T-helper 1 cell treated with Interleukin-12 subunit alpha and Interleukin-12 subunit beta and Interleukin-4 antibody, amounts not matched to agents 30 μg/mL and 1 μg/mL, for 36 hours (primary cell): ENCODE measurements around the gene TACR2.

Experiments used
- H3K27ac Mint-ChIP-seq: one replicate; pipeline ENCODE4 v1.8.0; 2021; ENCODE audit warnings: mild to moderate bottlenecking, mixed read lengths
- H3K27me3 Mint-ChIP-seq: one replicate; pipeline ENCODE4 v1.8.0; 2021; ENCODE audit warnings: low read depth, mixed read lengths
- H3K36me3 Mint-ChIP-seq: one replicate; pipeline ENCODE4 v1.8.0; 2021; ENCODE audit warnings: low read depth, mixed read lengths
- H3K4me1 Mint-ChIP-seq: one replicate; pipeline ENCODE4 v1.8.0; 2021; ENCODE audit warnings: low read depth, mixed read lengths
- H3K4me3 Mint-ChIP-seq: one replicate; pipeline ENCODE4 v1.8.0; 2021; ENCODE audit warnings: mild to moderate bottlenecking, moderate library complexity, mixed read lengths
- H3K9me3 Mint-ChIP-seq: one replicate; pipeline ENCODE4 v1.8.0; 2021; ENCODE audit warnings: mixed read lengths

TACR2 gene

DNA sequence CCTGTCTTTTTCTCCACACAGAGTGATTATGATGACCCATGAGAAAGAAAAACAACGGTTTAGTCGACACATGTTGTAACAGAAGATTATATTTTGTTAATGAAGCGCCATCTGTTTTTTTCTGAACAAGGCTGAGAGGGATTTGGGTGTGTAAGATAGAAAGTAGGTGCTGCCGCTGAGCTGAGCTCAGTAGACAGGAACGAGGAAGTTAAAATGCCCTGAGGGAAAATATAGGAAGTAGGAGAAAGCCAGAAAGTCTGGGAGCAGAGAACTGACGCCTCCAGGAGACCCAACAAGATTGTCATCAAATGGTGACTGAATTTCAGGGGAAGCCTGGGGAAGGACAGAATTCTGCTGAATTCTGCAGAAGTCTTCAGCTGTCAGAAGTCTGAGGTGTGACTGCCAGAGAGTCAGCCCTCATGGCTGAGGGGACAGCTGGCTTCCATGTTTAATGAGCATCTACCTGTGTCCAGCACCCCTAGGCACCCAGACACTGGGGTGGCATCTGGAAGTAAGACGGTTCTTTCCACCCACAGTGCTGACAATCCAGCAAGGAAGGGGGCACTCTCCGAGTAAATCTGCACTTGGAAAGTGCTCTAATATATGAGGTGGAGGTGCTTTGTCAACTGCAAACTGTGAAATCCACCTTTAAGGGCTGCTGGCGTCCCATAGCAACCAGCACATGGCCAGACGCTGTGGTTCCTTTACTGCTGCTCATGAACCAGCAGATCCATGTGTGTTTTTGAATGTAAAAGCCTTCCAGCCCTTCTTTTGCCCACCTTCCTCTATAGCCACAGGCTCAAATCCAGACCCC is 22.0 kb upstream of the TACR2 start:
- Mint-ChIP-seq H3K4me3 (no peak overlapping the region), H3K9me3 (no peaks in the 10 kb centered on the region), H3K27ac (no peak overlapping the region), H3K4me1 (no peaks in the 10 kb centered on the region), H3K27me3 (peaks cover 18% of the 10 kb centered on the region), H3K36me3 (no peaks in the 10 kb centered on the region)

DNA sequence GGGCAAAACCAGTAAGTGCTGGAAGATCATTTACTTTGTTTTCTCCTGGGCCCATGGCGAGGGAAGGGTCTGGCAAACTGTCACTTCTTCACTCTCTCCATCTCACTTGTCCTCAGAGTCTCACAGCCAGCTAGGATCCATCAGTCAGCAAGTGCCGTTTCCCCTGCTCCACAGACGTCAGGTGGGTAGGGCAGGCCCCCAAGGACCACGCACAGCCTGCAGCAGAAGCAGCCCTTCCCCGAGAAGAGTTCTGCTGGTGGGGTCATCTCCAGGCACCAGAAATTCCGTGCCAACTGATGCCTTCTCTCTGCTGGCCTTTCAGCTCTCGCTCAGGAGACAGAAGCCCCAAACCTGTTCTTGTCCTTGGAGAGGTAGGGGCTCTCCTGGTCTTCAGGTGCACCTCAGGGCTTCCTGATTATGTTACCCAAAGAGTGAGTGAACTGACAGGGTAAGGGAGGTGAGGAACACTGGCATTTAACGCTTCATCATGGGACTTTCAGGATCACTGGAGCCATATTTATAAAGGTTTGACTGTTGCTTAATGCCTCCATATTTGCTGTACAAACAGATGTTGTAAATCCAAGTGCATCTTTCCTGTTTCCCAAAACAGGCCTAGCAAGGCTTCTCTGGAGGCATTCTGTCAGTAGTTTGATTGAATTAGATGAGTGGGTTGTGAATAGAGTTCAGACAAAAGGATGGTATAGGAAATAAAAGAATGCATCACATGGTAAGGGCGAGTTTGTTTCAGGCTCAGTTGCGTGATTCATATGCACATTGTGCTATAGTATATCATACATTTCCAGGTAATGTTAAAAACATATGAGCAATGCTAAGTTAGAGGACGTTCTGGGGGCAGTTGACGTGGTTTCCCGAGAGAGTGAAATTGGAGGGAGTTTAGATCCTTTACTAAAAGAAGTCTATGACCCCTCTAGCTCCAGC is 20.9 kb upstream of the TACR2 start:
- Mint-ChIP-seq H3K36me3 (no peaks in the 10 kb centered on the region), H3K27ac (no peak overlapping the region), H3K4me1 (no peaks in the 10 kb centered on the region), H3K9me3 (no peaks in the 10 kb centered on the region), H3K27me3 (peaks cover 11% of the 10 kb centered on the region), H3K4me3 (no peak overlapping the region)

DNA sequence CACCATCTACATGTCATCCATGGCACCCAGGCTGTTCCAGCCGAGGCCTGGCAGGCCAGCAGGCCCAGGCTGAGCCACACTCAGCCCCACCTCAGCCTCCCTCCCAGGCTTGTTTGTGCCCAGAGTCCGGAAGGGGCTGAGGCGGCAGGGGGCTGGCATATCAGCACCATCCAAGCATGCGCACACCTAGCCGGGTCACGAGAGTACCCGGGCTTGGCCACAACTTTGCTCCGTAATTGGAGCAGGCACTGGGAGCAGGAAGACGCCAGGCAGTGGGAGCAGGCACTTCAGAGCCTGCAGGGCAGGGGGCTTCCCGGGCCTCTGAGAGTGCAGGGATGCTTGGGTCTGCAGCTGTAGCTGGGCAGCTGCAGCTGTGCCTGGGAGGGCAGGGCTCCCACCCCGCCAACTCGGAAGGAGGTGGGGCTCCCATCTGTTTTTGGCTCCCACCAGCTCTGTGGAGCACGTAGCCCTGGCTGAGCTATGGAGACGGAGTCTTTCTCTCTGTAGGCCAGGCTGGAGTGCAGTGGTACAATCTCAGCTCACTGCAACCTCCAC is 19.3 kb upstream of the TACR2 start:
- H3K27ac Mint-ChIP-seq = no peak overlapping the region
- no peaks in the 10 kb centered on the region for H3K4me1 Mint-ChIP-seq
- peaks cover 10% of the 10 kb centered on the region for H3K27me3 Mint-ChIP-seq
- H3K9me3 Mint-ChIP-seq = no peaks in the 10 kb centered on the region
- no peaks in the 10 kb centered on the region for H3K36me3 Mint-ChIP-seq
- H3K4me3 Mint-ChIP-seq = no peak overlapping the region

DNA sequence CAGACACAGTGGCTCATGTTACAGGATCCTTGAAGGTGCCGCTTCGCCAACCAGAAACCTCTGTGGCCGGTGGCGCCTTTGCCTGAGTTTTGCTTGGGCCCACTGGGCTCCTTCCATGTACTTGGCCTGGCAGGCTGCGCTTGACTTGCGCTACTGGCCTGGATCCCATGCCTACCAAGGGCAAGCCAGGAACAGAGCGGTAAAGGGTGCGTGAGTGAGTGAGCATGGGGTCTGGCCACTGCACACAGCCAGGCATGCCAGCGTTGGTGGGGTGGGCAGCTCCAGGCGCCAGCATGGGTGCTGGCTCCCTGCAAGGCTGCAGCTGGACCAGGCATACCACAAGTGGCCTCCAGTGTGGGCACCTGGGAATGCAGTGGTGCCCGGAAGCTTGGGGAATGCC is 18.2 kb upstream of the TACR2 start:
- no peak overlapping the region for H3K27ac Mint-ChIP-seq
- no peak overlapping the region for H3K4me3 Mint-ChIP-seq
- no peaks in the 10 kb centered on the region for H3K4me1 Mint-ChIP-seq
- H3K9me3 Mint-ChIP-seq = no peaks in the 10 kb centered on the region
- H3K36me3 Mint-ChIP-seq = no peaks in the 10 kb centered on the region
- H3K27me3 Mint-ChIP-seq = peaks cover 7% of the 10 kb centered on the region

DNA sequence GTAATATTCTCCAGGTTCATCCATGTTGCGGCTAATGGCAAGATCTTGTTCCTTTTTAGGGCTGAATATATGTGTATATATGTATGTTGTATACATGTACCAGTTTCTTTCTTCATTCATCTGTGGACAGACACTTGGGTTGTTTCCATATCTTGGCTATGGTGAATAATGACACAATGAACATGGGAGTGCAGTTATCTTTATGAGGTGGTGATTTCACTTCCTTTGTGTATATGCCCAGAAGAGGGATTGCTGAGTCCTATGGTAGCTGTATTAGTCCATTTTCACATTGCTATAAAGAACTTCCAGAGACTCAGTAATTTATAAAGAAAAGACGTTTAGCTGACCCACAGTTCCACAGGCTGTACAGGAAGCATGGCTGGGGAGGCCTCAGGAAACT is 17.5 kb upstream of the TACR2 start:
- no peaks in the 10 kb centered on the region for H3K4me1 Mint-ChIP-seq
- H3K36me3 Mint-ChIP-seq = no peaks in the 10 kb centered on the region
- H3K9me3 Mint-ChIP-seq = no peaks in the 10 kb centered on the region
- H3K27me3 Mint-ChIP-seq = peaks cover 5% of the 10 kb centered on the region
- H3K4me3 Mint-ChIP-seq = no peak overlapping the region
- no peak overlapping the region for H3K27ac Mint-ChIP-seq

DNA sequence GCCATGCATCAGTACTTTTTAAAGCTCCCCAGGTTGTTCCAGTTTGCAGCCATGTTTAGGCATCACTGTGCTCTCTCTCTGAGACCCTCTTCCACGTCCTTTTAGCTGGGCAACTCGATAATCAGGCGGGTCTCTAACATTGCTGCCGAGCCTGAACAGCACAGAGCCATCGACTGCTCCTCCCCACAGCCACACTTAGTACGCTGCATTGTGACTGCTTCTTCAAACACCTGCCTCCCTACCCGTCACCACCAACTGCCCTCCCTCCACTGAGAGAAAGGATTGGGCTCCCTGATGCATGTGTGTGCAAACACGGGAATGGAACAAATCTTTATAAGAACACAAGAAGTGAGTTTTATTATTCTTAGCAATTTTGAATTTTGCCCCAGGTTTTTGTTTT is 11.4 kb upstream of the TACR2 start:
- Mint-ChIP-seq H3K4me3 (no peak overlapping the region), H3K27ac (no peak overlapping the region)

DNA sequence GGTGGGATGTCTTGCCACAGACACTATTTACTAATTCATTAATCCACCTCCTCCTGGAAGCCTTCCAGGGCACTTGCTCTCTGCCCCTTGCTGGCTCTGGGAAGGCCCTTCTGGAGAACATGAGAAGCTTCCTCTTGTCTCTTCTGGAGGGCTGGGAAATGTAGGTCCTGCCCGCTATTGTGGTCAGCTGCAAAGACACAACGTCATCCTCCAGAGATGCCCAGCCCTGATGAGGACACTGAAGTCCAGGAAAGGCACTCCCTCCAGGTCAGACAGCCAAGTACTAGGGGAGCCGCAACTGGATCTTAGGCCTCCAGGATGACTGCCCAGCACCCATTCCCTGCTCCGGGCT is 9.6 kb upstream of the TACR2 start:
- peaks cover 23% of the 10 kb centered on the region for H3K4me1 Mint-ChIP-seq
- no peak overlapping the region for H3K4me3 Mint-ChIP-seq

More for the DNA sequence above, 11.4 kb upstream of the TACR2 start:
- H3K4me1 Mint-ChIP-seq = peaks cover 23% of the 10 kb centered on the region
- no peaks in the 10 kb centered on the region for H3K36me3 Mint-ChIP-seq
- H3K9me3 Mint-ChIP-seq = no peaks in the 10 kb centered on the region
- H3K27me3 Mint-ChIP-seq = peaks cover 3% of the 10 kb centered on the region

DNA sequence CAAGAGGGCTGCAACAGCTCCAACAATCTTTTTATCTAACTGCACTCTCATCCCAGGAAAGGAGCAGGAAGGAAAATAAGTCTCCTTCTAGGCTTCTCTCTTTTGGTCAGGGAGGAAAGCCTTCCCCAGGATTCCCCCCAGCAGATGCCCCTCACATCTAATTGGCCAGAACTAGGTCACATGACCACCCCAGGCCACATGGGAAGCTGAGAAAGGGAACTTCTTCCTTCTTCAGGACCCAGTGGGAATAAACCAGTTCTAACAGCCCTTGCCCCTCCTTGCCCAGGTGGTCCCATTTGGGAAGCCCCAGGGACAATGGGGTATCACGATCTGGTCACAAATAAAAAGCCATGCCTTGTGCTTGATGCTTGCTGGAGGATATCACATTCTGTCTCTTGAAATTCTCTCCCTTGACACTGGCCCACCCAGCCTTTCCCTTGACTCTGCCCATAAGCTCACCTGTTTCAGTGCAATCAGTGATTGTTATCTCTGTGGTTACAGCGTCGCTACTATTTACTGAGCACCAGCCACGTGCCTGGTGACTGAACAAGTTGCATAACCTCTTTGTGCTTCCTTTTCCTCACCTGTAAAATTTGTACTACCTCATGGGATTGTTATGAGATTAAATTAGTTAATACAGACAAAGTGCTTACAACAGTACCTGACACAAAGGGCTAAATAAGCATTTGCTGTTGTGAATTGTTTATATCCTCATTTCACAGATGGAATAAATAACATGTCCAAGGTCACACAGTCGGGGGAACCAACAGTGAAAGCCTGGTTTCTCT is 9.0 kb upstream of the TACR2 start:
- Mint-ChIP-seq H3K27ac (no peak overlapping the region), H3K4me3 (no peak overlapping the region), H3K36me3 (no peaks in the 10 kb centered on the region)

More for the DNA sequence above, 9.6 kb upstream of the TACR2 start:
- no peaks in the 10 kb centered on the region for H3K36me3 Mint-ChIP-seq
- no peaks in the 10 kb centered on the region for H3K27me3 Mint-ChIP-seq
- H3K9me3 Mint-ChIP-seq = no peaks in the 10 kb centered on the region
- H3K27ac Mint-ChIP-seq = no peak overlapping the region

DNA sequence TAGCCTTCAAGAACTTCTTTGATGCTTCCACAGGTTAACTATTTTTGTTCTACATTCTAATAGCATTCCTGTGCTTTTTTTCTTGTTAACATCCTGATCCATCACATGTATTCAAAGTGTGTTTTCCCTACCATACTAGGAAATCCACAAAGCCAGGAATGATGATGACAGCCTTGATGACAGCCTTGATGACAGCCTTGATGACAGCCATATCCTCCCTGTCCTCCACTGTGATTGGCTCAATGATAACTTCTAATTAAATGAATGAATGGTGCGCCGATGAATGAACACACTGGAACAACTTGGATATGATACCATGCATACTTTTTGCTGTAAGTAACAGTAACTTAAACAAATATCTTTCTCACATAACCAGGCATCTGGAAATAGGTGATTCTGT is 8.3 kb upstream of the TACR2 start:
- H3K4me3 Mint-ChIP-seq = no peak overlapping the region

More for the DNA sequence above, 9.0 kb upstream of the TACR2 start:
- Mint-ChIP-seq H3K9me3 (no peaks in the 10 kb centered on the region), H3K4me1 (peaks cover 23% of the 10 kb centered on the region), H3K27me3 (no peaks in the 10 kb centered on the region)

DNA sequence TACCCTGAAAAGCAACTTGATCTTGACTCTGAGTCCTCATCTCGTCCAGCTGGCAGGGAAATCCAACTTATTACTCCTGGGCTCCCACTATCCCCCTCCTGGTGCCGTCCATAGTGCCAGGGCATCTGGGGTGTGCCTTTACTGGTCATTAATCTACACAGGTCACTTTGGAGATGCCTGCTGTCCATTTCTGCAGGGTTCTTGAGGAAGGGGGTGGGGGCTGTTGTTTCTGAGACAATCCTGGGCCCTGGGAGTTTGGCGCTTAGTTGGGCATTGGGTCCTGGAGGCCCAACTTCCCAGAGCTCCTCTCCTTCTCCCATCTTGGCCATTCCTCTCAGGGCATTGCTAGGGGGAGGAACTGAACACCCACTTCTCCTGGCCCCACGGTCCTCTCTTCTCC is 6.0 kb upstream of the TACR2 start:
- H3K9me3 Mint-ChIP-seq = no peaks in the 10 kb centered on the region
- H3K36me3 Mint-ChIP-seq = no peaks in the 10 kb centered on the region
- no peak overlapping the region for H3K27ac Mint-ChIP-seq
- peaks cover 3% of the 10 kb centered on the region for H3K27me3 Mint-ChIP-seq
- no peak overlapping the region for H3K4me3 Mint-ChIP-seq
- peaks cover 19% of the 10 kb centered on the region for H3K4me1 Mint-ChIP-seq

More for the DNA sequence above, 8.3 kb upstream of the TACR2 start:
- Mint-ChIP-seq H3K4me1 (peaks cover 23% of the 10 kb centered on the region), H3K36me3 (no peaks in the 10 kb centered on the region), H3K27me3 (no peaks in the 10 kb centered on the region), H3K9me3 (no peaks in the 10 kb centered on the region), H3K27ac (no peak overlapping the region)

DNA sequence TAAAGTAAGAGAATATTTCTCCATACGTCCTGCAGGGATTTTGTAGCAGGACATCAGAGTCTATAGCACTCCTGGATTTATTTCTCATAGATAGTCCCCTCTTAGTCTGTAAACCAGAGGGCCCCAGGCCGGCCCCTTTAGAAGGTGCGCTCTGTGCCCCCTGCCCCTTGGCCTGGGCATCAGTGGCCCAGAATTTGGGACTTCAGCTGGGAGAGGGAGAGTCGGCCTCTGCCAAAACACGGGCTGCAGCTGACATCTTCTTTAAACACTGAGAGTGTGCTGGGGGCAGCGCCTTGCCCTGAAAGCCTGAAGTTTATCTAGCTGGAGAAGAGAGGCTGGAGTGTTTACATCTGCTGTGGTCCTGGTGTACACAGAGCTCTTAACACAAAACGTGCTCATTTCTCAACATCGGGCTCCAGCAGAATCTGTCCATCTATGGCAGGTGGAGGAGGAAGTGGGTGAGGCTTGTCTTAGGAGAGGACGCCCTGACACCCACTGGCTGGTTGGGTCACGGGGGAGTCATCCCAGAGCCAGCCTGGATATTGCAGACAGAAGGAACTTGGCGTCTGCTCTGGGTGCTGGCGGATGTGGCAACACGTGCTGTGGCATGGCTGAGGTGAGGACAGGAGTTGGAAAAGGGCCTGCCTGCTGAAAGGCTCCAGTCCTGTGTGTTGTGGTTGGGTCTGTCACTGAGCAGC is 5.0 kb upstream of the TACR2 start:
- peaks cover 3% of the 10 kb centered on the region for H3K27me3 Mint-ChIP-seq
- H3K4me3 Mint-ChIP-seq = no peak overlapping the region
- H3K4me1 Mint-ChIP-seq = peaks cover 15% of the 10 kb centered on the region
- no peaks in the 10 kb centered on the region for H3K36me3 Mint-ChIP-seq
- no peak overlapping the region for H3K27ac Mint-ChIP-seq
- H3K9me3 Mint-ChIP-seq = no peaks in the 10 kb centered on the region

DNA sequence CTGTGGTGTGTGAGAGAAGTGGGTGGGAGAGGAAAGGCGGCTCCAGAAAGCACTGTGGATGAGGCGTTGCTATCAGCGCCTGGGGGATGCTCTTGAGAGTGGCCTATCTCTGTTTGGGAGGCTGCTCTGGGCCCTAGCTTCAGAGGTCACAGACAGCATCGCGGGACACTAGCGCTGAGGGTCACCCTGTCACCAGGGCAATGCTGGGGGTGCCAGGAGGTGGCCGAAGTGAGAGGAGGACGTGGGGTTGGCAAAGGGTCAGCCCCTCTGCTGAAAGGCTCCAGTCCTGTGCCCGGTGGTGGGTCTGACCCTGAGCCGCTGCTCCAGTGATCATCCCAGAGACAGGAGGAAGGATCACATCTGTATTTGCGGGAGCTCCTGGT is 3.0 kb upstream of the TACR2 start:
- Mint-ChIP-seq H3K36me3 (no peaks in the 10 kb centered on the region), H3K4me1 (peaks cover 6% of the 10 kb centered on the region), H3K27ac (no peak overlapping the region), H3K4me3 (no peak overlapping the region), H3K9me3 (no peaks in the 10 kb centered on the region), H3K27me3 (peaks cover 3% of the 10 kb centered on the region)

DNA sequence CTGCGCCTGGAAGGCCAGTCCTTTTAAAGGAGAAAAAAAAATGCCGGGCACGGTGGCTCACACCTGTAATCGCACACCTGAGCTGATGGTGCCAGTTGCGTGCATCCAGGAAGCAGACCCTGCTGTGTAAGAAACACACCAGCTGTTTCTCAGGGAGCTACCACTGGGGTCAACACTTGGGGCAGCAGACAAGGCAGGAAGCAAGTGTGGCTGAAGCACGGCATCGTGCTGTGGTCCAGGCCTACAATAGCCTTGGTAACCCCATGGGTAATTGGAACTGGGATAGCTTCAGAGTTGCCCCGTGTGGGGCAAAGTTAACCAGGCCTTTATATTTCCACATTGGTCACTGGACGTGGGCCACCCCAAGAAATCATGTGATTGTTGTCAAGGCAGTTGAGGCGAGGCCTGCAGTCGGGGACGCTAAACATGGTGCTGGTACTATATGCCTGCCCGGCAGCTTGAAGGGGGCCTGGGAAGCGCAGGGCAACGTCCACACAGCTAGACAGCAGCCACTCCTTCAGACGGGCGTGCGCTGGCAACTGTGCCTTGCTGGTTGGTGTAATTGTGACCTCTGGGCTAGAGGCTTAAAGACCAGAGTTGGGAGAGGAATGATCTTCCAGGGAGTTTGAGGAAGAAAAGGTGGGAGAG is 2.5 kb upstream of the TACR2 start:
- H3K27ac Mint-ChIP-seq = no peak overlapping the region
- peaks cover 5% of the 10 kb centered on the region for H3K4me1 Mint-ChIP-seq
- no peak overlapping the region for H3K4me3 Mint-ChIP-seq
- no peaks in the 10 kb centered on the region for H3K9me3 Mint-ChIP-seq
- H3K36me3 Mint-ChIP-seq = no peaks in the 10 kb centered on the region
- H3K27me3 Mint-ChIP-seq = peaks cover 3% of the 10 kb centered on the region
